Retinal pigment epithelial cell (primary cell): ENCODE measurements around the gene INTS7.

Source experiments
- DNase-seq: peaks from one replicate; pipeline ENCODE4 v3.0.0-alpha.2; 2010; ENCODE audit warnings: low read depth
- H3K4me3 ChIP-seq: 2 replicates; pipeline ENCODE4 v1.5.1; 2011; ENCODE audit warnings: mild to moderate bottlenecking, low read length, control low read depth, moderate library complexity
- CTCF ChIP-seq: conservative IDR thresholded peaks from 2 replicates; pipeline ENCODE4 v1.5.1; 2011; ENCODE audit warnings: low read depth, low read length, control low read depth, inconsistent platforms

The INTS7 gene

GRCh38 chr1:212035123-212035834 is at the start of gene INTS7, which contains the start of gene DTL:
TSS of gene INTS7 (minus strand) at chr1:212035557. CDS start at chr1:212035437, 120 bp downstream.
TSS of gene DTL (plus strand) at chr1:212035748. CDS start at chr1:212035891, 143 bp downstream.
- peak; percentile 97 for DNase-seq
- H3K4me3 ChIP-seq = peak within 1 kb of the TSS; percentile 65

GRCh38 chr1:212082765-212083406 is 47.5 kb upstream of the INTS7 start:
- no peak for DNase-seq
- no peak for TF ChIP-seq CTCF
- no peak overlapping the region for H3K4me3 ChIP-seq

More at GRCh38 chr1:212035123-212035834, at the start of gene INTS7, which contains the start of gene DTL:
- peak; percentile 81 for TF ChIP-seq CTCF

GRCh38 chr1:212078826-212079225 is 43.5 kb upstream of the INTS7 start:
- no peak for DNase-seq

GRCh38 chr1:212077028-212077427 is 41.7 kb upstream of the INTS7 start:
- peak; percentile 34 for DNase-seq
- no peak overlapping the region for H3K4me3 ChIP-seq
- no peak for TF ChIP-seq CTCF

More at GRCh38 chr1:212078826-212079225, 43.5 kb upstream of the INTS7 start:
- H3K4me3 ChIP-seq = no peak overlapping the region
- TF ChIP-seq CTCF = no peak

- H3K4me3 ChIP-seq = no peak overlapping the region
- no peak for TF ChIP-seq CTCF
- no peak for DNase-seq
Observed at GRCh38 chr1:212074856-212075255, 39.5 kb upstream of the INTS7 start.

GRCh38 chr1:212074313-212074712 is 39.0 kb upstream of the INTS7 start:
- no peak for TF ChIP-seq CTCF
- H3K4me3 ChIP-seq = no peak overlapping the region
- DNase-seq = no peak
